Coronary artery (tissue), 2 donors: ENCODE data around the gene NPB.

Experiments used
- DNase-seq: peaks from one replicate; pipeline ENCODE4 v3.0.0-alpha.2; 2017; ENCODE audit warnings: low spot score
- H3K27ac ChIP-seq, 2 donors: fragments of 200-600 bp; sonication (generic); one replicate each; pipeline ENCODE4 v1.5.1; 2016 to 2019
- H3K4me3 ChIP-seq: fragments of 200-600 bp; sonication (generic); 2 replicates; pipeline ENCODE4 v1.5.1; 2016; ENCODE audit warnings: mild to moderate bottlenecking, moderate library complexity
- CTCF ChIP-seq: fragments of 200-600 bp; sonication (generic); IDR thresholded peaks from one replicate; pipeline ENCODE4 v1.5.1; 2019; ENCODE audit warnings: antibody characterized with exemption

NPB gene

GRCh38 chr17:81911277-81911961 is 9.4 kb downstream of the NPB start, which contains the start of gene PCYT2:
PCYT2 (minus strand) TSS chr17:81911399; CDS start chr17:81911355, 44 bp downstream.
- no peak for TF ChIP-seq CTCF
- Histone ChIP-seq H3K4me3 (peak within 1 kb of the TSS; percentile 86), H3K27ac (peak within 1 kb of the TSS; percentile 72 to 87)
- peak; percentile 93 for DNase-seq

- Histone ChIP-seq H3K27ac (peak overlapping the region; percentile 72 to 87), H3K4me3 (no peak overlapping the region)
- no peak for DNase-seq
- TF ChIP-seq CTCF, result no peak
Measured at GRCh38 chr17:81911969-81912368, 9.9 kb downstream of the NPB start.

- Histone ChIP-seq H3K27ac (no peak overlapping the region), H3K4me3 (no peak overlapping the region)
- no peak for DNase-seq
- TF ChIP-seq CTCF, result no peak
Measured at GRCh38 chr17:81912441-81913309, 10.6 kb downstream of the NPB start.

- Histone ChIP-seq H3K27ac (no peak overlapping the region), H3K4me3 (no peak overlapping the region)
- TF ChIP-seq CTCF, result no peak
- DNase-seq, result no peak
Measured at GRCh38 chr17:81913394-81914102, 11.5 kb downstream of the NPB start.

GRCh38 chr17:81914103-81914850 is 12.2 kb downstream of the NPB start:
- DNase-seq, result no peak
- H3K4me3 ChIP-seq, result no peak overlapping the region
- no peak overlapping the region for H3K27ac ChIP-seq
- no peak for TF ChIP-seq CTCF

GRCh38 chr17:81915331-81915730 is 13.3 kb downstream of the NPB start:
- Histone ChIP-seq H3K27ac (no peak overlapping the region), H3K4me3 (no peak overlapping the region)
- TF ChIP-seq CTCF, result no peak
- DNase-seq, result no peak
